ENCODE measurements around the gene NPTX2.
"Not testable (repeated sequence)": the region's sequence is repeated elsewhere in the genome, so short reads cannot be mapped to it uniquely, and the experiment has no call there.

The NPTX2 gene

GRCh38 chr7:98617051-98617959 is at the start of gene NPTX2:
TSS of gene NPTX2 (plus strand) at chr7:98617285. CDS start at chr7:98617462, 177 bp downstream.
- no peak for FAIRE-seq

DNA sequence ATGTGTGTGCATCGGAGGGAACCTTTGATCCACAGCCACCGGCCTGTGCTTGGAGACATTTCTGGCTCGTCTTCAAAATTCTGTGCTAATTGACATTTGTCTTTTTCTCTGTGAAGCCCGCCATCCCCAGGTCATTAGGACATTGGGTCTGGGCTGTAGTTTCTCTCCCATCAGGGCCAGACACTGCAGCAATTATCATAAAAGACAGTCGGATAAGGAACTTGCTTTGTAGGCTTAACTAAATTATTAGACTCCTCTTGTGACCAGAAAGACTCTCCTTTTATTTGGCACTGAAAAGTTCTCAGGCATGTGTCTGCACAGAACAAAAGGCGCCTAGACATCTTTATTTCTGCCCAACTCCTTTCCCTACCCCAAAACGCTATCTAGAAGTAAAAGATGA is 49.1 kb upstream of the NPTX2 start:
- FAIRE-seq: no peak

GRCh38 chr7:98568891-98569290 is 48.2 kb upstream of the NPTX2 start:
- no peak for FAIRE-seq

DNA sequence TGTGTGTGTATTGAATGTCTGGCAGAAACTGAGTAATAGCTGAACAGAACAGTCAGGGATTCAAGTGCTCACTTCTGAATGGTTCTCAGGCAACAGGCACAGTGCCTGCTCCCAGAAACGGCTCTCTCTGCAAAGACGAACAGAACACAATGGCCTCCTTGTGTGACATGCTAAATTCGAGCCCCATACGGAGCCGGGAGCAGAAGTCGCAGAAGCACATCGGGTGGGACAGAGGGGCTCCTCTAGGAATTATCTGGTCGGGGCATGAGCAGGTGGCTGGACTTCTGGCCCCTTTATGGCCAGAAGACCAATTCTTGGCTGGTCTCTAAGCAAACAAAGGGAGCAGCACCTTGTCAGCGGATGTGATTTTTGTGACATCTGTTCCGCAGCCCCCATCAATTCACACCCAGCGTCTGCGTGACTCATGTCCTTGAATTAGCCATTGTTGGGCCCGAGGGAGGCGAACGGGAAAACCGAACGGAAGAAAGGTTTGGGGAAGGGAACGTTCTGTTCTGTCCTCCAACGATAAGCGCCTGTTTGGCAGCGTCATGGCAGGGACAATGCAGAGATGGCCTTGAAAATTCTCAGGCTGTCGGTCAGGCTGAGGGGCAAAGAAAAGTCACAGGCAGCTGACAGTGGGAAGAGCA is 47.3 kb upstream of the NPTX2 start:
- FAIRE-seq: no peak

- FAIRE-seq: no peak
These were observed 46.1 kb upstream of the NPTX2 start for GRCh38 chr7:98571006-98571405.

- FAIRE-seq: no peak
These were observed 45.1 kb upstream of the NPTX2 start for GRCh38 chr7:98571986-98572385.

GRCh38 chr7:98572716-98573115 is 44.4 kb upstream of the NPTX2 start:
- FAIRE-seq: not testable (repeated sequence)

DNA sequence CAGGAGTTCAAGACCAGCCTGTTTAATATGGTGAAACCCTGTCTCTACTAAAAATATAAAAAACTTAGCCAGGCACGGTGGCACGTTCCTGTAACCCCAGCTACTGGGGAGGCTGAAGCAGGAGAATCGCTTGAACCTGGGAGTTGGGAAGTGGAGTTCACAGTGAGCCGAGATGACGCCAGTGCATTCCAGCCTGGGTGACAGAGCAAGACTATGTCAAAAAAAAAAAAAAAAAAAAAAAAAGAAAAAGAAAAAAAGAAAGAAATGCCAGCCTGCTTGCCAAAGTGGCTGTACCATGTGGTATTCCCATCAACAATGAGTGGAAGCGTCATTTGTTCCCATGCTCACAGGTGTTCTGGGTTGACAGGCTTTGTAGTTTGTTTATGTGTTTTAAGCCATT is 43.3 kb upstream of the NPTX2 start:
- FAIRE-seq: no peak

DNA sequence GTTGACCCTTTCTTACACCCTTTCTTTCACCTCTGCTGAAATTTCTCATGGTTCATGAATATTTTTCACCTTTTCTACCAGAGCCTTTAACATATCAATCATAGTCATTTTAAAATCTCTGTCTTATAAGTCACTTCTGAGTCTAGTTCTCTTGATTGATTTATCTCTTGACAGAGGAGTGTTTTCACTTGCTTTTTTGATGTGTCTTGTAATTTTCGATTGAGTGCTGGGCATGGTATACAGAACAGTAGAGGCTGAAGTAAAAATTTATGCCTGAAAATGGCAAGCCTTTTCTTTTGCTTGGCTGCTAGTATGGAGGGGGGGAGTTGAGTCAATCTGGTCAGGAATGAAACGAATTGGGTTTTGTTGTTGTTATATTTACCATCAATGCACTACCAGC is 41.2 kb upstream of the NPTX2 start:
- no peak for FAIRE-seq

- FAIRE-seq: no peak
These were observed 32.3 kb upstream of the NPTX2 start for GRCh38 chr7:98584830-98585229.

DNA sequence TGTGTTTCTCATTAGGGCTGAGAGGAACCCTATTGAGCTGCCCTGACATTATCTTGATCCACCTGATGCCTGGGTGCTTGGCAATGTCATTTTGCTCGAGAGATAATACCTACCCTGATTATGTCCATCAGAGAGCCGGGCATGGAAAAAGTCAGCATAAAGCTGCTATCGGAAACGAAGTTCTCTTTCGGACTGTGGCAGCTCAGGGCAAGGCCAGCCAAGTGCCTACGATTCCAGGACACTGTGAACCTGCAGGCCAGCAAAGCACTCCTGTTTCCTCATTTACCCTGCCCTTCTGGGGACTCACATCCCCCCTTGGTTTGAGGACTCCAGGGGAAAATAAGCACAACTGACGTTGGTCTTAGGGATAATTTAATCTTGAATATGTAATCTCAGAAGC is 25.2 kb upstream of the NPTX2 start:
- FAIRE-seq: no peak

DNA sequence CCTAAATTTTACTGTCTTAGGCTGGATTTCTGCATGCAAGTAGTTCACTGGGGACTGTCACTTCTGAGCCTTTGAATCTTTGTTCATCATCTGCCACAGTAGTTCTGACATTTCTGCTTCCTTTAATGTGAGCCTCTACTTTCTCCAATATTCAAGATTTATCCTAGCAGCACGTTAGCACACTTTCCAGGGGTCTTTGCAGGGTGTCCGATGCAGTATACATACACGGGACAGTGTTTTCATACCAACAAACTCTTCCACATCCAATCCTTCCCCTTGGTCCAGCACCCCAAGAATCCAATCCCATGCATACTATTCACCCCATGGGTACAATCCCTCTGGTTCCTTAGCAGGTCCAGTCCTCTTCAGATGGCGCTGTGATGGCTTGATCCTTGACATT is 22.7 kb upstream of the NPTX2 start:
- no peak for FAIRE-seq

- no peak for FAIRE-seq
These were observed 22.3 kb upstream of the NPTX2 start for GRCh38 chr7:98594787-98595186.

GRCh38 chr7:98598846-98599615 is 18.1 kb upstream of the NPTX2 start:
- FAIRE-seq: no peak

- no peak for FAIRE-seq
These were observed 17.2 kb upstream of the NPTX2 start for GRCh38 chr7:98599886-98600285.

DNA sequence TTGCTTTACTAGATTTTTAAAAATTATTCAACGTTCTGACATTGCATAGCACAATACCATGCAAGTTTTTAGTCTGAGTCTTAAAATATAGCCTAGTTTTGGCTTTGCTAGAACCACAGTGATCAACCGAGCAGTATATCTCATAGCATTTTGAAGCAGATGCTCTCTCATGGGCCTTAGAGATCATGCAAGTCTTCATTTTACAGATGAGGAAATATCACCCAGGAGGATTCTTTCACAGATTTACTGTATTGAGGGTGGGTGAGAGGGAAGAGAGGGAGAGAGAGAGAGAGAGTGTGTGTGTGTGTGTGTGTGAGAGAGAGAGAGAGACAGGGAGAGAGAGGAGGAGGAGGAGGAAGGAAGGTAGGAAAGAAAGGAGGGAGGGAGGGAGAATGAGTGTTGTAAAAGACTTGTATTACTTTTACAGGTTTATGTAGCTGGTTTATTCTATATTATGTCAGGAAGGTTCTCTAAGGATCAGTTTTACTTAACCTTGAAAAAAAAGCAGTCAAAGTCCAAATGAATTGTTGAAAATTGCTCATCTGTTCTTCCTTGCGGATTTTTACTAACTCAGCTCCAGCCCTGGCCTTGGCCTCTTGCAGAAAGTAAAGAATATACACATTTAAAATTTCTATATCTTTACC is 14.2 kb upstream of the NPTX2 start:
- FAIRE-seq: no peak

DNA sequence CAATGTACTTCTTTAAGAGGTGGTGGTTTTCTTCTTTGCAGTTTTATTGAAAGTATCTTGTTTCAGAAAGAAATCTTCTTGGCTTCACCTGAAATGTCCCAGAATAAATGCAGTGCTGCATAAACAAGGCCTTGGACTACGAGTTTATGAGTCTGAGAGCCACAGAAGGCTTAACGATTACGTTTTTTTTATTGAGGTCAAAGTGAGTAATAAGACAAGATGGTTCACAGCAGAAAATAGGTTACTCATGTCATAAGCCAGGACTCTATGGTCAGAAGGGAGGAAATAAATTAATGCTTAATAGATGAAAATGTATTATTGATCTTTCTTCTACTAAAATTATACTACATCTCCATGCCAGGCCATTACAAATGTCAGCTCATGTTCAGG is 13.7 kb upstream of the NPTX2 start:
- FAIRE-seq: no peak

DNA sequence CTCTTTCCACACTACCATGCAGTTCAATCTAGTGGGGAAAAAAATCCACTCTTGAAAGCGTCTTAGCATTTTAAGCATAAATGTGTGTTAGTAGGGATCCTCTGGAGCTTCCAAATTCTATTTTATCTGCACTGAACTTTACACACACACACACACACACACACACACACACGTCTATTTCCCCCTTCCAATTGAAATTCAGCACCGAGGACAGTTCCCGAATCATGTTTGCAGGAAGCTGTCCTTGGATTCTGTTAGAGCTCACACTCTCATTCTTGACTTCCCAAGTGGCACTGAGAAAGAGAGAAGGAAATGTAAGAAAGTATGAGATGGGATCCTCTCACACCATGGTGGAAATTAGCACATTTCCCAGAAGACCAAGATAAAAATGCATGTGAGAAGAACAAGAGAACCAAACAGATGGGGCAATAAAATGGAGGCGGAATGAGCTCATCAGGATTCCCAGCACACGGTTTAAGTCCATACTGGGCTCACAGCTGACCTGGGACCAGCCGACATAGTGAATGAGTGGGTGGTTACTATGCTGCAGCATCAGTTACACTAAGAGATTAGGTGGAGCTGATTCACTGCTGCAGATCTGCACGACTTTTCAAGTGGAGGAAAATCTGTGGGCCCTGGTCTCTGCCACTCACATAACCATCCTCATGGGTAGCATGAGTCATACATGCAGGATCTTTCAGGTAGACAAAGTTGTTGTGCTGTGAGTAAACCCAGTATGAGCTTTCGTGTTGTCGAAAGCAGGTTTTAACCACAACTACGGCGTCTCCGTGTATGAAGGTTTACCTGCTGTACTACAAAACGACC is 3.3 kb upstream of the NPTX2 start:
- no peak for FAIRE-seq

GRCh38 chr7:98616381-98617050 is 569 bp upstream of the NPTX2 start:
- no peak for FAIRE-seq

- no peak for FAIRE-seq
These were observed 904 bp downstream of the NPTX2 start for GRCh38 chr7:98617960-98618418.

DNA sequence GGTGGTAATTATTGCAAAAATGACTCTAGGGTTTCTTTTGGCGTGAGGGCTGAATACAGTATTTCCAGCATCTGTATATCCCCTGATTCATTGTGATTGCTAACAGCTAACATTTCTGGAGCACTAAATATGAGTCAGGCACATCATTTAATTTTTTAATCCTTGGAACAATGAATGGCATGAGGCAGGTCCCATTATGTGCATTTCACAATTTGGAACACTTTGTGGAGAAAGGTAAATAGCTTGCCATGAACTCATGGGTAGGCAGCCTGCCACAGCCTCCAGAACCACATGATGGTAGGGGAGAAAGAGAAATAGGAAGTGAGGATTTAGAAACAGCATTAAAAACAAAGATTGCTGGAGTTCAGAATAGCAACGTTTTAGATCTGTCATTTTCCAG is 1.7 kb downstream of the NPTX2 start:
- FAIRE-seq: no peak
